Stimulated activated effector memory CD8-positive, alpha-beta T cell treated with anti-CD3 and anti-CD28 coated beads, Interleukin-12 subunit alpha, Interleukin-12 subunit beta, amount 100 ng/mL, for 72 hours (primary cell): Measurements from ENCODE around the gene LRIG1.
A peak's percentile ranks its signal among the peaks of the same experiment; 100 is the strongest.

Experiments
- ATAC-seq: fragments of 150-1000 bp; cut with Tn5 transposase; 2 replicates; pipeline ENCODE4 v1.10.0; 2021
- DNase-seq, 2 donors: peaks; one replicate each; pipeline ENCODE4 v3.0.0; 2021 to 2022; ENCODE audit warnings: low spot score in 2 of 2
- H3K27ac Mint-ChIP-seq: one replicate; pipeline ENCODE4 v1.8.0; 2022; ENCODE audit warnings: mild to moderate bottlenecking, mixed read lengths
- H3K36me3 Mint-ChIP-seq: one replicate; pipeline ENCODE4 v1.8.0; 2022; ENCODE audit warnings: mild to moderate bottlenecking, mixed read lengths
- H3K4me1 Mint-ChIP-seq: one replicate; pipeline ENCODE4 v1.8.0; 2022; ENCODE audit warnings: mixed read lengths
- H3K4me3 Mint-ChIP-seq: one replicate; pipeline ENCODE4 v1.8.0; 2022; ENCODE audit warnings: mild to moderate bottlenecking, mixed read lengths
- H3K9me3 Mint-ChIP-seq: one replicate; pipeline ENCODE4 v1.8.0; 2022; ENCODE audit warnings: mixed read lengths

The LRIG1 gene

GRCh38 chr3:66416556-66417304 is 84.1 kb downstream of the LRIG1 start:
- Mint-ChIP-seq H3K27ac (no peak overlapping the region), H3K4me3 (no peak overlapping the region), H3K36me3 (peaks cover 55% of the 10 kb centered on the region)

DNA sequence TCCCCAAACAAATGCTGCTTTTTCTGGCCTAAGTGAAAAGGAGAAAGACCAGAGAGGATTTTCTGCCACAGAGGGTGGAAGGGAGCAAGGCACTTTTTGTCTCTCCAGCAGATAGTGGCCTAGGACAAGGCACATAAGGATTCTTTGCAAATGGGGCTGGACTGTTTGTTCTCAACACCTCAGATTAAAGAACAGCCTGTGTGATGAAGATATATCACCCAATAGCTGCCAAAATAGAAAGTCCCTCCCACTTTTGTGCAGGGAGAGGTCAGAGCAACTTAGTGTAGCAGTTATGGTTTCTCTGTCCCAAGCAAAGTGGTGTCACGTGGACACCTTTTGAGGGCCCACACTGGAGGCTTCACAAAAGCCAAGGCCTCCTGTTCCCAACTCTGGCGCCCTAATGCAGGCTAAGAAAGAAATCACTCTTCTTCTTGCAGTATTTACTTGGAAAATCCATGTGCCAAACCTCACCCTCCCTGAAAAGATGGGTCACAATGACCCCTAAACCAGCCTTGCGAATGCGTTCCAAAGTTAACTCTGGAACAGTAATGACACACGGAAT is 84.9 kb downstream of the LRIG1 start:
- Mint-ChIP-seq H3K36me3 (peaks cover 62% of the 10 kb centered on the region), H3K27ac (no peak overlapping the region), H3K4me3 (no peak overlapping the region), H3K4me1 (peaks cover 41% of the 10 kb centered on the region), H3K9me3 (peaks cover 3% of the 10 kb centered on the region)
- ATAC-seq (no peak), DNase-seq (no peak)

More at GRCh38 chr3:66416556-66417304, 84.1 kb downstream of the LRIG1 start:
- peaks cover 3% of the 10 kb centered on the region for H3K9me3 Mint-ChIP-seq
- ATAC-seq, result no peak
- DNase-seq, result no peak
- peaks cover 41% of the 10 kb centered on the region for H3K4me1 Mint-ChIP-seq

GRCh38 chr3:66414846-66415245 is 86.0 kb downstream of the LRIG1 start:
- ATAC-seq (no peak), DNase-seq (no peak)
- Mint-ChIP-seq H3K9me3 (no peaks in the 10 kb centered on the region), H3K4me1 (peaks cover 30% of the 10 kb centered on the region), H3K4me3 (no peak overlapping the region), H3K36me3 (peaks cover 59% of the 10 kb centered on the region), H3K27ac (no peak overlapping the region)

- Mint-ChIP-seq H3K4me1 (peaks cover 21% of the 10 kb centered on the region), H3K4me3 (no peak overlapping the region), H3K9me3 (no peaks in the 10 kb centered on the region), H3K27ac (peak overlapping the region; percentile 15), H3K36me3 (peaks cover 66% of the 10 kb centered on the region)
- ATAC-seq (peak; percentile 94), DNase-seq (no peak)
Observed at GRCh38 chr3:66413151-66413751, 87.6 kb downstream of the LRIG1 start.

DNA sequence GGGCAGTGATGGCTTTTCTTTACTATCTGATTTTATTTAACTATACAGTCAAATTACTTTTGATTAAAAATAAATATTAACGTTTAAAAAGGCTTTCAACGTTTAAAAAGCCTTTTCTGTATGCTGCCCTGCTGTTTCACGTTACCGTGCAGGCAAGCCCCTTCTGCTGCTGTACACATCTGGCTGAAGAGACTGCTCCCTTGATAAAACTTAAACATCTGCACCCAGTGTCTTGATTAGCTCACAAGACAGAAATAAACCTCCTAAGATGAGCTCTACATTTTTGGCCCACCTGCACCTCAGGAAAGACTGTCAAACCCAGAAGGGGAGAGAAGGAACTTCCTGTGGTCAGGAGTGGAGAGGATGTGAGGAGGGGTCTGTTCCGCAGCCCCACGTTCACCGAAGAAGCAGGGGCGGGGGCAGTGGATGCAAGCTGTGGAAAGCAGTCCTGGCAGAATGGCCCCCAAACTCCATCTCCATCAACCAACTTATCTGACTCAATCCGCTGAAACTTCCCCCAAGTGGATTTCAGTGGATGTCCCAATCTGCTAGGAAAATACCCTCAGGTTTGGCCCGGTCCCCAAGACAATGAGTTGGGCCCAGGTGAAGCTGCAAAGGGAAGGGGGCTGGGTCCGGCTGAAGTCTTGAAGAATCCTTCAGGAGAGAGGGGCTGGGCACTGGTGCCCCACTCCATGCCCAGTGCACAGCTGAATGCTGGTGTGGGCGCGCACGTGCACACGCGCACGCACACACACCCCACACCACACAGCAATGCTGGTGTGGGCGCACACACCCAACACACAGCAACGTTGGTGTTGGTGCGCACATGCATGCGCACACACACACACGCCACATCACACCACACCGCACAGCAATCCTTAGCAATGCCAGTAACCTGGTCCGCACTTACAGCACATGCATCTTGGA is 88.6 kb downstream of the LRIG1 start:
- Mint-ChIP-seq H3K27ac (peak overlapping the region; percentile 15), H3K9me3 (no peaks in the 10 kb centered on the region), H3K36me3 (peaks cover 70% of the 10 kb centered on the region), H3K4me1 (peaks cover 16% of the 10 kb centered on the region), H3K4me3 (no peak overlapping the region)
- ATAC-seq, result no peak
- no peak for DNase-seq

DNA sequence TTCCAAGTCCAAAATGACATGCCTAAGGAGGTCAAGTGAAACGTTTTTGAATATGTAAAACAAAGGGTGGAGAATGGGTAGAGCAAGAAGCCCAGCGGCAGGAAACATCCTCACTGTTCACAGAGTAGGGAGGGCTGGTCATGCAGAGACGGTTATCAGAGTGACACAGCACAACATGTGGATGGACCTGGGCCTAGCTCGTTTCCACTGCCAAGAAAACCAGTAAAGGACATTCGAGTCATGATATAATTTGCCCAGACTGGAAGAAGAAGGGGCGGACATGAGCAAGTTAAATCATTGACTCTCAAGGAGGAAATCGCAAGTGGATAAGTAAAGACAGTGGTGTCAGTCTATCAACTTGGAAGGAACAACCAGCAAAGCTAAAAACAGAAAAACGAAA is 89.3 kb downstream of the LRIG1 start:
- Mint-ChIP-seq H3K36me3 (peaks cover 69% of the 10 kb centered on the region), H3K27ac (peak overlapping the region; percentile 15), H3K4me1 (peaks cover 16% of the 10 kb centered on the region), H3K4me3 (no peak overlapping the region), H3K9me3 (no peaks in the 10 kb centered on the region)
- no peak for ATAC-seq
- no peak for DNase-seq

GRCh38 chr3:66410976-66411375 is 89.8 kb downstream of the LRIG1 start:
- DNase-seq (no peak), ATAC-seq (no peak)
- peaks cover 69% of the 10 kb centered on the region for H3K36me3 Mint-ChIP-seq
- no peaks in the 10 kb centered on the region for H3K9me3 Mint-ChIP-seq
- H3K27ac Mint-ChIP-seq, result peak overlapping the region; percentile 43
- peaks cover 16% of the 10 kb centered on the region for H3K4me1 Mint-ChIP-seq
- no peak overlapping the region for H3K4me3 Mint-ChIP-seq

DNA sequence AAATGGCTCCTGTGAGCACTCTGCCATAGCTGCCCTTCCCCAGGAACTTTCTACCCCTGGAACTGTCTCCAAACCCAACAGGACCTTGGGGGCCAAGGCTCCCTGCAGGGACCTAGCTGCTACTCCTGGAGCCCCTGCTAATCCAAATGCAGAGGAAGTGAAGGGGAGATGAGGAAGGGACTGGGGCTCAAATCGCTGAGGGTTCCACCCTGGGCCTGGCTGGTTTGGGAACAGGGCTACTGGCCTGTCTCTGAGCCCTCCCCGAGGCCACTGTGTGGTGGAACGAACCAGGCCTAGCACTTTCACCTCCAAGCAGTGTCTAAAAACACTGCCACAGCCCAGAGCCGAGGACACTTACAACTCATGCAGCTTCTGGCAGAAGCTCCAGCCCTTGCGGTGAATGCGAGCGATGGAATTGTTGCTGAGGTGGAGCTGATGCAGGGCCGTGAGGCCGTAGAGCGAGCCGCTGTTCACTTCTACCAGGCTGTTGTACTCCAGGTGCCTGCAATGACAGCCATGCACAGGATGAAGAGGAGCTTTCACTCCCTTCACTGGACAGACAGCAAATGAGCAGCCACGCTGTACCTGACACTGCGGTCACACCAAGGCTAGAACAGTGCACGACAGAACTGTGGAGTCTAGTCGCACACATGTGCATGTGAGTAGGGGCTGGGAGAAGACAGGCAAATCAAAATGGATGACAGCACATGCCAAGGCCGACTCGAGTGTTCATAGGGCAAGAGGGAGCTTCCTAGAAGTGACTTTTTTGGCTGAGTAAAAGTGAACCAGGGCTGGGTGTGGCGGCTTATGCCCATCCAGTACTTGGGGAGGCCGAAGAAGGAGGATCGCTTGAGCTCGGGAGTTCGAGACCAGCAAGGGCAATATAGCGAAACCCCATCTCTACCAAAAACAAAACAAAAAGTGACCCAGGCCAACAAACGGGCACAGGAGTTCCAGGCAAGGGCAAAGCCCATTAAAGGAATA is 90.8 kb downstream of the LRIG1 start:
- Mint-ChIP-seq H3K36me3 (peaks cover 69% of the 10 kb centered on the region), H3K4me1 (peaks cover 16% of the 10 kb centered on the region), H3K4me3 (no peak overlapping the region), H3K9me3 (no peaks in the 10 kb centered on the region), H3K27ac (peak overlapping the region; percentile 56)
- ATAC-seq (no peak), DNase-seq (no peak)

DNA sequence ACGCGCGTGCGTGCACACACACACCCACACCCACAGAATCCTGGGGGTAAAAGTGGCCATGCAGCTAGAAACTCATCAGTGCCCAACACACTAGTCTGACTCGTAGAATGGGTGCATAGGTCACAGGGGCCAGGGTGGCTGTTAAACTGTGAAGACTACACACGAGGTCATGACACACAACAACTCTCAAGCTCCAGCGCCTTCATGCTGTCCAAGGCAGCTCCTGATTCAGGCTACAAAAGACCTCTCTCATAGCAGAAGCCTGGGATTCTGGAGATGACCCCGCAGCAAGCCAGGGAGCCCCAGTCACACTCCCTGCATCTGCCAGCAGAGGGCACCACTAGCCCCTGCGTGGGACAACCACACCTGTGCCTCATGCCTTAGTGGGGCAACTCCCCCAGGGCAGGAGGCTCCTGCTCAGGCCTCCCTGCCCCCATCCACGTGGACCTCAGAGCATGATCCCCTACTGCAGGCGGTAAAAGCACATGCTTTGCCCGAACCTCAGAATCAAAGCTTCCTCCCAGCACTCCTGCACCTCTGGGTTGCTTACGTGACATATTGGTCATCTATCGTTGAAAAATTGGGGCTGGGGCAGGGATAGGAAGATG is 93.1 kb downstream of the LRIG1 start:
- H3K36me3 Mint-ChIP-seq, result peaks cover 59% of the 10 kb centered on the region
- no peak overlapping the region for H3K27ac Mint-ChIP-seq
- no peak overlapping the region for H3K4me3 Mint-ChIP-seq
- ATAC-seq (peak; percentile 87), DNase-seq (peak; percentile 79 to 87)
- peaks cover 8% of the 10 kb centered on the region for H3K4me1 Mint-ChIP-seq
- H3K9me3 Mint-ChIP-seq, result no peaks in the 10 kb centered on the region

- Mint-ChIP-seq H3K4me1 (peaks cover 6% of the 10 kb centered on the region), H3K9me3 (no peaks in the 10 kb centered on the region), H3K27ac (no peak overlapping the region), H3K36me3 (peaks cover 52% of the 10 kb centered on the region), H3K4me3 (no peak overlapping the region)
- ATAC-seq (no peak), DNase-seq (no peak)
Observed at GRCh38 chr3:66406831-66407610, 93.8 kb downstream of the LRIG1 start.

DNA sequence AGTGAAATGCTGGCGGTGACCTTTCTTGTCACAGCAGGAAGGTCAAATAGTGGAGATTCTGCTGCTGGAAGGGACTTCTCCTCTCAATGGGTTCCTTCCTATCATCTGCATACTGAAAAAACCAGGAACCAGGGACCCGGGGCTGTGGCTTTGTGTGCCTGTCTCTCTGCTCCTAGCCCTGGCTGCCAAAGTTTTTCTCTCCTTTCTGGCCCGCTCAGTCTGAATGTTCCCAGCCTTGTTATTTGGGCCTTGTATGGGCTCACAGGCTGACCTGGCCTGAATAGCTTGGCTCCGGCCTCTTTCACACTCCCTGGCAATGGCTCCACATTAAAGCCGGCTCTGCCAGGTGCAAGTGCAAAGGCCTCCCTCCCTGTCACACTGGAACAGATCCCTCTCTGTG is 94.7 kb downstream of the LRIG1 start:
- Mint-ChIP-seq H3K4me1 (no peaks in the 10 kb centered on the region), H3K36me3 (peaks cover 52% of the 10 kb centered on the region), H3K9me3 (no peaks in the 10 kb centered on the region), H3K4me3 (no peak overlapping the region), H3K27ac (no peak overlapping the region)
- no peak for DNase-seq
- no peak for ATAC-seq

DNA sequence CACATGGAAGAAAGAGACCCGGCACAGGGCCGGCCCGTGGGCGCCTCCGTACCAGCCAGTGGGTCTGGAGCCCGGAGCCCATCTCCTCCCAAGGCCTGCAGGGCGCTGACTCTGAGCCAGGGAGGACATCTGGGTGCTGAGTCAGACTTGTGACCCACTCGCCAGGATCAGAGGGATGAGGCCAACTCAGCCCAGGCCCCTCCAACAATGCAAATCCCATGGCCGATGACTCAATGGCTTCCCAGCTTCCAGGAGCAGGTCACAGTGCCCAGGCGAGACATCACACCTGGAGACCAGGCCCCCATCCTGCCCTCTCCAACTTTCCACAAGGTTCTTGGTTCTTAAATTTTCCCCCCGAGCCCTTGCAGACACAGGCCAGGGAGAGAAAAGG is 95.1 kb downstream of the LRIG1 start:
- Mint-ChIP-seq H3K4me1 (no peaks in the 10 kb centered on the region), H3K27ac (no peak overlapping the region), H3K9me3 (no peaks in the 10 kb centered on the region), H3K4me3 (no peak overlapping the region), H3K36me3 (peaks cover 53% of the 10 kb centered on the region)
- ATAC-seq (no peak), DNase-seq (no peak)

DNA sequence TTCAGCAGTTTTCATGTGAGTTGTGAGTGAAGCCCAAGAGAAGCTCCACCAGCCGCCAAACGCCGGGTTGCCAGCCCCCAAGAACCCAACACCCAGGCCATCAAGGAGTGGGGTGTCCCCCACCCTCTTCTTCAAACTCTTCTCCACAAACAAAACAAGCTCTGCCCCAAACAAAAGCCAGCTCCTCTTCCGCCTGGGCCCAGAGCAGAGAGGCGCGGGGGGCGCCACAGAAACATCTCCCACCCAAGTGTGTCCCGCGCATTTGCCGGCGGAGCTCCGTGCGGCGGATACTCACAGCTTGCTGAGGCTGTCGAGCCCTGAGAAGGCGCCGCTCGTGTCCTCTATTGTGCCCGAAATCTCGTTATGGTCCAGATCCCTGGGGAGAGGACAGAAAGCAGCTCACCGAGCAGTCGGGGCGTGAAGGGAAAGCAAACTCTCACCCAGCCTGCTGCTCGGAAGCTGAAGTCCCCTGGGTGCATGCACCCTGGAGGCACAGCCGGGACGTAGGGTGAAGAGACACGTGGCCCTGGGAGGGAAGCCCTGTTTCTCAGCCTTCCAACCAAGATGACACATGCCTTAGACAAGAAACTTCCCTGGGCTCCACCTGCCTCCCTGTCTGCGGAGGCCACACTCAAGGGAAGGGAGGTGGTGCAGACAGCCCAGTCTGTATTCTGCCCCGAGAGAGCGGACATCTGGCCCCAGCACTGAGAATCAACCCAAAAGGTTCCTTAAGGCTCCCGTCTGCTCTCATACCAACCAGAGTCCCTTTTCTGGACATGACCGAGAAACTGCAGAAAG is 95.7 kb downstream of the LRIG1 start:
- no peak overlapping the region for H3K4me3 Mint-ChIP-seq
- no peak for ATAC-seq
- H3K4me1 Mint-ChIP-seq, result no peaks in the 10 kb centered on the region
- DNase-seq, result no peak
- H3K36me3 Mint-ChIP-seq, result peaks cover 48% of the 10 kb centered on the region
- peak overlapping the region; percentile 43 for H3K27ac Mint-ChIP-seq
- H3K9me3 Mint-ChIP-seq, result no peaks in the 10 kb centered on the region
